Loucy (cell line): ENCODE results near the gene GPR156.
"Not testable (repeated sequence)": the region's sequence is repeated elsewhere in the genome, so short reads cannot be mapped to it uniquely, and the experiment has no call there.

ENCODE experiments used
- H2AFZ ChIP-seq: fragments of 200-600 bp; sonication (generic); 2 replicates; pipeline ENCODE4 v1.6.0; 2016; ENCODE audit warnings: antibody characterized with exemption, mild to moderate bottlenecking, low read length, moderate library complexity
- H3F3A ChIP-seq: fragments of 200-600 bp; 2 replicates; pipeline ENCODE4 v1.6.0; 2016; ENCODE audit warnings: antibody characterized with exemption, low read depth, mild to moderate bottlenecking
- H3K27me3 ChIP-seq: fragments of 200-600 bp; sonication (generic); 2 replicates; pipeline ENCODE4 v1.6.1; 2014; ENCODE audit warnings: low read length, mild to moderate bottlenecking; ENCODE audit not compliant: insufficient read depth, poor library complexity, severe bottlenecking
- H3K36me3 ChIP-seq: fragments of 200-600 bp; sonication (generic); 2 replicates; pipeline ENCODE4 v1.6.1; 2016; ENCODE audit warnings: low read length; ENCODE audit not compliant: insufficient read depth
- H3K4me1 ChIP-seq: fragments of 200-600 bp; sonication (generic); 2 replicates; pipeline ENCODE4 v1.5.1; 2014; ENCODE audit warnings: low read length, mild to moderate bottlenecking; ENCODE audit not compliant: insufficient read depth, poor library complexity, severe bottlenecking
- H3K4me2 ChIP-seq: fragments of 200-600 bp; sonication (generic); 2 replicates; pipeline ENCODE4 v1.6.0; 2014; ENCODE audit warnings: antibody characterized with exemption, low read length, low read depth, mild to moderate bottlenecking; ENCODE audit not compliant: poor library complexity, severe bottlenecking
- H3K4me3 ChIP-seq: fragments of 200-600 bp; sonication (generic); 2 replicates; pipeline ENCODE4 v1.5.1; 2014; ENCODE audit warnings: low read length, mild to moderate bottlenecking, mixed read lengths; ENCODE audit not compliant: poor library complexity, severe bottlenecking
- H3K79me2 ChIP-seq: fragments of 200-600 bp; sonication (generic); 2 replicates; pipeline ENCODE4 v1.6.1; 2014; ENCODE audit warnings: low read length; ENCODE audit not compliant: insufficient read depth
- H3K9ac ChIP-seq: fragments of 200-600 bp; sonication (generic); 2 replicates; pipeline ENCODE4 v1.6.0; 2014; ENCODE audit warnings: mild to moderate bottlenecking, low read depth, low read length, moderate library complexity; ENCODE audit not compliant: poor library complexity, severe bottlenecking
- H3K9me2 ChIP-seq: fragments of 200-600 bp; sonication (generic); replicated peaks from 2 replicates; pipeline ENCODE4 v1.6.1; 2016; ENCODE audit warnings: low read depth, low read length, mixed read lengths
- H3K9me3 ChIP-seq: fragments of 200-600 bp; sonication (generic); 2 replicates; pipeline ENCODE4 v1.6.1; 2014; ENCODE audit warnings: mild to moderate bottlenecking, antibody characterized with exemption, low read length, low read depth; ENCODE audit not compliant: insufficient read depth
- H4K20me1 ChIP-seq: fragments of 200-600 bp; sonication (generic); 2 replicates; pipeline ENCODE4 v1.6.0; 2014; ENCODE audit warnings: antibody characterized with exemption, low read length, mild to moderate bottlenecking; ENCODE audit not compliant: insufficient read depth, poor library complexity, severe bottlenecking
- CTCF ChIP-seq: fragments of 200-600 bp; sonication (generic); conservative IDR thresholded peaks from 2 replicates; pipeline ENCODE4 v1.5.1; 2014; ENCODE audit warnings: mild to moderate bottlenecking, antibody characterized with exemption, low read length
- EZH2phosphoT487 ChIP-seq: fragments of 200-600 bp; IDR thresholded peaks from 2 replicates; pipeline ENCODE4 v1.6.1; 2018; ENCODE audit warnings: antibody characterized with exemption, mild to moderate bottlenecking, moderate library complexity, borderline replicate concordance

The GPR156 gene

GRCh38 chr3:120300971-120301370 lies 15.9 kb upstream of the GPR156 start:
- Histone ChIP-seq H3K27me3 (no peaks in the 10 kb centered on the region), H3K9me3 (no peaks in the 10 kb centered on the region), H2AFZ (no peak overlapping the region), H3K36me3 (no peaks in the 10 kb centered on the region), H3K4me3 (no peak overlapping the region), H3K4me1 (no peaks in the 10 kb centered on the region), H3K9ac (no peak overlapping the region), H3K4me2 (no peak overlapping the region), H3F3A (no peaks in the 10 kb centered on the region), H4K20me1 (no peaks in the 10 kb centered on the region), H3K79me2 (no peaks in the 10 kb centered on the region), H3K9me2 (no peaks in the 10 kb centered on the region)
- TF ChIP-seq CTCF (no peak), EZH2phosphoT487 (no peak)

- TF ChIP-seq CTCF, result no peak
- no peak for TF ChIP-seq EZH2phosphoT487
Observed at GRCh38 chr3:120299403-120299802, 14.4 kb upstream of the GPR156 start.

GRCh38 chr3:120298996-120299395 lies 14.0 kb upstream of the GPR156 start:
- Histone ChIP-seq H3K9me3 (no peaks in the 10 kb centered on the region), H3K36me3 (no peaks in the 10 kb centered on the region), H3K9ac (no peak overlapping the region), H3F3A (no peaks in the 10 kb centered on the region), H3K4me2 (no peak overlapping the region), H3K79me2 (no peaks in the 10 kb centered on the region), H3K4me3 (no peak overlapping the region), H3K4me1 (no peaks in the 10 kb centered on the region), H4K20me1 (no peaks in the 10 kb centered on the region), H2AFZ (no peak overlapping the region), H3K9me2 (no peaks in the 10 kb centered on the region), H3K27me3 (no peaks in the 10 kb centered on the region)
- TF ChIP-seq CTCF, result no peak
- TF ChIP-seq EZH2phosphoT487, result no peak

More at GRCh38 chr3:120299403-120299802, 14.4 kb upstream of the GPR156 start:
- H3K9me3 ChIP-seq, result no peaks in the 10 kb centered on the region
- H3K4me1 ChIP-seq, result no peaks in the 10 kb centered on the region
- H3K4me3 ChIP-seq, result no peak overlapping the region
- no peak overlapping the region for H3K9ac ChIP-seq
- H3K79me2 ChIP-seq, result no peaks in the 10 kb centered on the region
- H2AFZ ChIP-seq, result no peak overlapping the region
- no peak overlapping the region for H3K4me2 ChIP-seq
- H3K27me3 ChIP-seq, result no peaks in the 10 kb centered on the region
- H3F3A ChIP-seq, result no peaks in the 10 kb centered on the region
- no peaks in the 10 kb centered on the region for H4K20me1 ChIP-seq
- H3K9me2 ChIP-seq, result no peaks in the 10 kb centered on the region
- H3K36me3 ChIP-seq, result no peaks in the 10 kb centered on the region

GRCh38 chr3:120291552-120291951 lies 6.5 kb upstream of the GPR156 start:
- not testable (repeated sequence) for H3K4me3 ChIP-seq, H3K4me1 ChIP-seq, H3K27me3 ChIP-seq, H4K20me1 ChIP-seq, H3K9me3 ChIP-seq, H3K9me2 ChIP-seq, H2AFZ ChIP-seq, H3K9ac ChIP-seq, H3F3A ChIP-seq, H3K36me3 ChIP-seq, H3K4me2 ChIP-seq, H3K79me2 ChIP-seq
